AG09309 (cell line): ENCODE measurements around the gene PRR11.
"Not testable (repeated sequence)": the region's sequence is repeated elsewhere in the genome, so short reads cannot be mapped to it uniquely, and the experiment has no call there.

ENCODE experiments used
- DNase-seq: peaks from one replicate; pipeline ENCODE4 v3.0.0-alpha.2; 2010; ENCODE audit warnings: low read depth
- H3K4me3 ChIP-seq: 2 replicates; pipeline ENCODE4 v1.5.1; 2011; ENCODE audit warnings: mild to moderate bottlenecking, low read depth, low read length, moderate library complexity; ENCODE audit not compliant: control insufficient read depth
- CTCF ChIP-seq: IDR thresholded peaks from 2 replicates; pipeline ENCODE4 v1.5.1; 2011; ENCODE audit warnings: mild to moderate bottlenecking, low read depth, low read length, inconsistent platforms; ENCODE audit not compliant: insufficient read depth, control insufficient read depth; ENCODE audit errors: missing control alignments

Gene PRR11

DNA sequence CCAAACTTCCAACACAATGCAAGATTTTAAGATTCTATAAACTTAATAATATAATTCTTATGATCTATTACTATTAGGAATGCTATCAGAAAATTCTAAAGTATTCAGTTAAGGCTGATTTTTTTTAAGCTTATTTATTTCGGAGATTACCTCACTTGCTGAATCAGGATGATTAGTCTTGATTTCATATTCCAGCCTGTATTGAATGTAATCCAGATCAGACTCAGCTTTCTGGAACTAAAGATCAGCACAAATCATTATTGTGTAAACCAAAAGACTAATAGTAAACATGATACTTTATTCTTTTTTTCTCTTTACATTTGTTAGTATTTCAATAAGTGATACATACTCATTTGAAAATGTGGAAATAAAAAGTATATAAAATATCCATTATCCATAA lies 24.4 kb upstream of the PRR11 start:
- DNase-seq = no peak
- no peak for TF ChIP-seq CTCF
- no peak overlapping the region for H3K4me3 ChIP-seq

GRCh38 chr17:59138339-59138738 lies 17.2 kb upstream of the PRR11 start:
- not testable (repeated sequence) for DNase-seq

DNA sequence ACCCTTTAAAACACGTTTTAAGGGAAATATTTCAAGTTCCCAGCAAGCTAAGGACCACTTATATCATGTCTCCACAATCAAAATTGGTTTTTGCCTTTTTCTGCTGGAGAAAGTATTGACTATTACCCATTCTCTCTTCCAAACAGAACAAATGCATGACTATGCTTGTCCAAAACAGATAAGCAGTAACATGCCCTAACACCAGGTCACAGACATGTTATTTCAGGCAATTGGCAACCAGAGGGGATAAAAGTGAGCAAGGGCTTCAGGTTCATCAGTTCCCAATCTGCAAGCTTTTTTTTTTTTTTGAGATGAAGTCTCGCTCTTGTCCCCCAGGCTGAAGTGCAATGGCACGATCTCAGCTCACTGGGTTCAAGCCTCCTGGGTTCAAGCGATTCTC lies 15.6 kb upstream of the PRR11 start:
- DNase-seq = no peak
- H3K4me3 ChIP-seq = no peak overlapping the region
- TF ChIP-seq CTCF = no peak

More at GRCh38 chr17:59138339-59138738, 17.2 kb upstream of the PRR11 start:
- H3K4me3 ChIP-seq = not testable (repeated sequence)

DNA sequence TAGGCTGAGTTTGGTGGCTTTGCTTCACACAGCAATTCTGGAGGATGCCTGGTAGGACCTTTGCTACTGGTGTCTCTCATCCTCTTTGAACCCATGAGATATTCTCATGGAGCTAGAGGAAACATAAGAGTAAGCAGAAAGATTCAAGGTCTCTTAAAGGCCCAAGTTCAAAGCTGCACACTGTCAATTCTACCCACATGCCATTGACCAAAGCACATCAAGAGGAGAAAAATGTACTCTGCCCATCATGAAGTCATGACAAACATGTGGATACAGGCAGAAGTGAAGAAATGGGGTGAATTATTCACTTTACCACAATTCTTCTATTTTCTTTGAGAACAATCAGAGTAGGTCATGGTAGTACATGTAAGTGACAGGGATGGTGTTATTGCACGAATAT lies 13.7 kb upstream of the PRR11 start:
- no peak for TF ChIP-seq CTCF
- no peak overlapping the region for H3K4me3 ChIP-seq
- no peak for DNase-seq

- H3K4me3 ChIP-seq = no peak overlapping the region
- no peak for TF ChIP-seq CTCF
- no peak for DNase-seq
Observed at GRCh38 chr17:59145571-59146096, 9.9 kb upstream of the PRR11 start.

DNA sequence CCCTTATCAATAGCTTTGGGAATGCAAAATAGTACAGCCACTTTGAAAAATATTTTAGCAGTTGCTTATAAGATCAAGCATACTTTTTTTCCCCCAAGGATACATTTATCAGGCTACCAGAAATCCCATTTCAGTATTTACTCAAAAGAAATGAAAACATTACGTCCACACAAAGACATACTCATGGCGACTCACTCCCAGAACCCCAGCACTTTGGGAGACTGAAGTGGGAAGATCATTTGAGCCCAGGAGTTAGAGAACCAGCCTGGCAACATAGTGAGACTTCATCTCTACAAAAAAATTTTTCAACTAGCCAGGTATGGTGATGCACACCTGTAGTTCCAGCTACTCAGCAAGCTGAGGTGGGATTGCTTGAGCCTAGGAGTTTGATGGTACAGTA lies 6.5 kb upstream of the PRR11 start:
- DNase-seq = no peak
- no peak for TF ChIP-seq CTCF
- no peak overlapping the region for H3K4me3 ChIP-seq

GRCh38 chr17:59149841-59150511 lies 5.6 kb upstream of the PRR11 start:
- TF ChIP-seq CTCF = no peak
- DNase-seq = no peak

More at GRCh38 chr17:59149841-59150511, 5.6 kb upstream of the PRR11 start:
- H3K4me3 ChIP-seq = no peak overlapping the region
